ENCODE results near the gene EDC3. TPM values are rescaled to one million over a fixed set of nuclear protein-coding genes. Genes with fewer than 3 reads are reported as not detected.

The EDC3 gene
- total and polyA plus RNA-seq, 2 of the 4 experiments (the other 2 are of a cell fraction), result 16.8 to 38.0 TPM

DNA sequence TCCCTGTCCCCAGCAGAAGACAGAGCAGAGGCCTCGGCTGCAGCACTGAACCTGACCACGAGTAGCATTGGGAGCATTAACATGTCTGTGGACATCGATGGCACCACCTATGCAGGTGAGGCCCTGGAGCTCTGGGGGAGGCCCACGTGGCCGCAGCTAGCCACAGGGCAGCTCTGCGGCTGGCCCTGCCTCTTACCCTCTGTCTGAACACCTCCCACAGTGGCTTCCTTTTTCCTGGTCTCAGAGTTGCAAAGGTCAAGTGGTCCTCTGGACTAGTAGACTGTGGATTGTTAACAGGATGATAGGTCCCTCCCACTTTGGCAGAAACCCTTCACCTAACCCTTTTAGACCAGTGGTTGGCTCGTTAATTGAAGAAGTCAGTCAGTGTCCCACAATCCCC lies 102.7 kb downstream of the EDC3 start:
- no peak for ATAC-seq (ENCODE audit: low read depth)
- Histone ChIP-seq H2BK5ac (ENCODE audit: low read depth, low read length, poor library complexity, severe bottlenecking) (no peak overlapping the region), H3K9me1 (ENCODE audit: insufficient read depth, low read length) (peaks cover 9% of the 10 kb centered on the region), H3K14ac (replicated peaks; ENCODE audit: low read depth, low read length) (no peak overlapping the region), H2AFZ (replicated peaks; ENCODE audit: low read length, poor library complexity) (no peak overlapping the region), H2BK20ac (ENCODE audit: low read depth, low read length) (no peak overlapping the region), H3K18ac (ENCODE audit: low read depth, low read length) (no peak overlapping the region), H2BK120ac (ENCODE audit: low read depth, low read length) (no peak overlapping the region), H2BK15ac (ENCODE audit: low read depth, low read length) (no peak overlapping the region), H4K91ac (ENCODE audit: insufficient read depth, low read depth, low read length) (no peak overlapping the region), H3K4me2 (ENCODE audit: low read depth, low read length) (no peak overlapping the region), H3K4me3 (ENCODE audit: insufficient read depth, low read depth, low read length) (no peak overlapping the region), H3K36me3 (ENCODE audit: control insufficient read depth, insufficient read depth, low read length) (peaks cover 23% of the 10 kb centered on the region), H2AK9ac (replicated peaks; ENCODE audit: low read depth, low read length, poor library complexity) (peak overlapping the region; percentile 24), H3K9ac (ENCODE audit: low read depth, low read length) (no peak overlapping the region), H3K4me1 (ENCODE audit: control insufficient read depth, insufficient read depth, low read length) (peaks cover 11% of the 10 kb centered on the region), H4K20me1 (ENCODE audit: insufficient read depth, low read length) (no peaks in the 10 kb centered on the region; the same call in 1 of the 2 replicates), H3K4ac (ENCODE audit: low read depth, low read length) (no peak overlapping the region), H2AK5ac (ENCODE audit: low read depth, low read length) (no peak overlapping the region), H3K27me3 (ENCODE audit: control insufficient read depth, insufficient read depth, low read length) (no peaks in the 10 kb centered on the region), H4K5ac (ENCODE audit: low read depth, low read length) (no peak overlapping the region), H3K23ac (ENCODE audit: low read depth, low read length) (no peak overlapping the region), H3K79me1 (ENCODE audit: low read depth in 1 of 2, low read length in 2 of 2) (peaks cover 0 to 7% of the 10 kb centered on the region in 2 experiments; a peak in 1 of 4 replicates), H3K27ac (ENCODE audit: insufficient read depth, low read length) (no peak overlapping the region), H3K56ac (ENCODE audit: extremely low read depth, insufficient read depth, low read length) (no peak overlapping the region), H4K8ac (ENCODE audit: low read depth in 2 of 2, low read length in 2 of 2) (no peak overlapping the region), H3K9me3 (ENCODE audit: control insufficient read depth, insufficient read depth, low read length) (no peaks in the 10 kb centered on the region)
- no peak for DNase-seq
- BruUV-seq (replicated peaks), result no TSS peak
- in situ Hi-C loops (cut with MboI; ENCODE audit: low sequenced_read_pairs), result no loop called here
- intact Hi-C loops (cut with micrococcal nuclease), result no loop called here
- dilution Hi-C loops (cut with HindIII; ENCODE audit: low sequenced_read_pairs, unreplicated experiment), result no loop called here
- CTCF ChIA-PET, result no interaction called here
- no peak for TF ChIP-seq FOS (IDR thresholded peaks at IDR 0.05; ENCODE audit: low read depth, low read length)
- TF ChIP-seq CEBPB (IDR thresholded peaks at IDR 0.05; ENCODE audit: low read depth, low read length), result no peak
- TF ChIP-seq, protein P1, sequence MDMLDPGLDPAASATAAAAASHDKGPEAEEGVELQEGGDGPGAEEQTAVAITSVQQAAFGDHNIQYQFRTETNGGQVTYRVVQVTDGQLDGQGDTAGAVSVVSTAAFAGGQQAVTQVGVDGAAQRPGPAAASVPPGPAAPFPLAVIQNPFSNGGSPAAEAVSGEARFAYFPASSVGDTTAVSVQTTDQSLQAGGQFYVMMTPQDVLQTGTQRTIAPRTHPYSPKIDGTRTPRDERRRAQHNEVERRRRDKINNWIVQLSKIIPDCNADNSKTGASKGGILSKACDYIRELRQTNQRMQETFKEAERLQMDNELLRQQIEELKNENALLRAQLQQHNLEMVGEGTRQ (IDR thresholded peaks at IDR 0.05; ENCODE audit: low read depth, low read length), result no peak
- TF ChIP-seq, protein P2, sequence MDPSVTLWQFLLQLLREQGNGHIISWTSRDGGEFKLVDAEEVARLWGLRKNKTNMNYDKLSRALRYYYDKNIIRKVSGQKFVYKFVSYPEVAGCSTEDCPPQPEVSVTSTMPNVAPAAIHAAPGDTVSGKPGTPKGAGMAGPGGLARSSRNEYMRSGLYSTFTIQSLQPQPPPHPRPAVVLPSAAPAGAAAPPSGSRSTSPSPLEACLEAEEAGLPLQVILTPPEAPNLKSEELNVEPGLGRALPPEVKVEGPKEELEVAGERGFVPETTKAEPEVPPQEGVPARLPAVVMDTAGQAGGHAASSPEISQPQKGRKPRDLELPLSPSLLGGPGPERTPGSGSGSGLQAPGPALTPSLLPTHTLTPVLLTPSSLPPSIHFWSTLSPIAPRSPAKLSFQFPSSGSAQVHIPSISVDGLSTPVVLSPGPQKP (IDR thresholded peaks at IDR 0.05; ENCODE audit: borderline replicate concordance, low read depth, low read length), result no peak
- no peak for TF ChIP-seq MAZ (IDR thresholded peaks at IDR 0.05; ENCODE audit: borderline replicate concordance, low read depth, low read length)
- no peak for TF ChIP-seq MAFK (IDR thresholded peaks at IDR 0.05; ENCODE audit: low read depth, low read length)
- no peak for TF ChIP-seq NFE2L2 (IDR thresholded peaks at IDR 0.05; ENCODE audit: low read depth, low read length)
- TF ChIP-seq RAD21 (IDR thresholded peaks at IDR 0.05; ENCODE audit: low read length), result no peak
- no peak for TF ChIP-seq CHD1 (IDR thresholded peaks at IDR 0.05; ENCODE audit: low read depth, low read length)
- TF ChIP-seq, protein P3, sequence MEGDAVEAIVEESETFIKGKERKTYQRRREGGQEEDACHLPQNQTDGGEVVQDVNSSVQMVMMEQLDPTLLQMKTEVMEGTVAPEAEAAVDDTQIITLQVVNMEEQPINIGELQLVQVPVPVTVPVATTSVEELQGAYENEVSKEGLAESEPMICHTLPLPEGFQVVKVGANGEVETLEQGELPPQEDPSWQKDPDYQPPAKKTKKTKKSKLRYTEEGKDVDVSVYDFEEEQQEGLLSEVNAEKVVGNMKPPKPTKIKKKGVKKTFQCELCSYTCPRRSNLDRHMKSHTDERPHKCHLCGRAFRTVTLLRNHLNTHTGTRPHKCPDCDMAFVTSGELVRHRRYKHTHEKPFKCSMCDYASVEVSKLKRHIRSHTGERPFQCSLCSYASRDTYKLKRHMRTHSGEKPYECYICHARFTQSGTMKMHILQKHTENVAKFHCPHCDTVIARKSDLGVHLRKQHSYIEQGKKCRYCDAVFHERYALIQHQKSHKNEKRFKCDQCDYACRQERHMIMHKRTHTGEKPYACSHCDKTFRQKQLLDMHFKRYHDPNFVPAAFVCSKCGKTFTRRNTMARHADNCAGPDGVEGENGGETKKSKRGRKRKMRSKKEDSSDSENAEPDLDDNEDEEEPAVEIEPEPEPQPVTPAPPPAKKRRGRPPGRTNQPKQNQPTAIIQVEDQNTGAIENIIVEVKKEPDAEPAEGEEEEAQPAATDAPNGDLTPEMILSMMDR (conservative IDR thresholded peaks at IDR 0.05; ENCODE audit: low read depth, low read length), result no peak
- TF ChIP-seq BHLHE40 (IDR thresholded peaks at IDR 0.05; ENCODE audit: low read depth, low read length), result no peak
- TF ChIP-seq SMC3 (IDR thresholded peaks at IDR 0.05; ENCODE audit: low read depth, low read length), result no peak
- no peak for TF ChIP-seq POLR2A (IDR thresholded peaks at IDR 0.05; ENCODE audit: low read depth, low read length)
- no peak for TF ChIP-seq RFX5 (IDR thresholded peaks at IDR 0.05; ENCODE audit: low read depth, low read length)
- no peak for TF ChIP-seq MXI1 (IDR thresholded peaks at IDR 0.05; ENCODE audit: borderline replicate concordance, low read depth, low read length)
- POLR2A ChIA-PET (ENCODE audit: unreplicated experiment), result no interaction called here
- 100% methylated on average over 3 of the region's 7 CpGs; no CpG with 5 or more reads in 1 of the 2 experiments for WGBS, 2 experiments (ENCODE audit: extremely low coverage in 2 of 2, insufficient read length in 1 of 2)

Measured in IMR-90 (cell line).